ENCODE measurements around the gene PLPP4. TPM values are rescaled to one million over a fixed set of nuclear protein-coding genes. Genes with fewer than 3 reads are reported as not detected.

The PLPP4 gene
- total and polyA plus RNA-seq, 2 of the 13 experiments (the other 11 are each of a cell fraction or from before 2014, with no cell fraction given): not detected

DNA sequence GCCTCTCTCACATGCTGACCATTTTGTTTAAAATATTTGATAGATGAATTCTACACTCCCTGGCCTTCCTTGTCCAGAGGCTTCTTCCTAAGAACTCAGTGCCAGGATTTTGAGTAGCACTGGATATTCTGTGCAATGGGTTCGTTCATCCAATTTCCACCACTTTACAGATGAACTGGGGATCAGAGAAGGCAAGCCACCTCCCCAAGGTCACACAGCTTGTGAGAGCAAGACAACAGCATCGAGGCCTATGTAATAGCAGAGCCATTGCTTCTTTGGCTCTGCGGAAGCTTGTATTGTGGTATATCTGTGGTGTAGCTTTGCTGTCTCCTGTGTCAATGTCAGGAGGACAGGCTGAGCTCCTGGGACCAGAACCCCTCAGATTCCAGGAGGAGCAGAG lies 140.9 kb downstream of the PLPP4 start:
- CTCF ChIA-PET (ENCODE audit: low intra/inter-chr PET ratio, low total read pairs): no interaction called here
- H2AFZ ChIP-seq (ENCODE audit: low read length): no peak overlapping the region
- no peaks in the 10 kb centered on the region for H3K79me2 ChIP-seq (ENCODE audit: insufficient read depth, low read length)
- BruUV-seq (replicated peaks): no TSS peak
- FAIRE-seq (no peak), DNase-seq (ENCODE audit: low spot score) (no peak), ATAC-seq (no peak)
- WGBS (ENCODE audit: low lambda C conversion rate): 33% methylated on average over 3 of the region's 3 CpGs
- no peaks in the 10 kb centered on the region for H4K20me1 ChIP-seq (ENCODE audit: insufficient read depth, low read length)
- H3K27ac ChIP-seq (ENCODE audit: extremely low read length, insufficient read depth, low read length): no peak overlapping the region
- H3K4me2 ChIP-seq (ENCODE audit: low read depth, low read length): no peak overlapping the region
- no peak overlapping the region for H3K9ac ChIP-seq (ENCODE audit: insufficient read depth, low read depth, low read length)
- no peak overlapping the region for H3K4me3 ChIP-seq (replicated peaks in 1 of 3; ENCODE audit: insufficient read depth in 1 of 3, low read depth in 2 of 3, low read length in 3 of 3)
- no peaks in the 10 kb centered on the region for H3K36me3 ChIP-seq (replicated peaks in 1 of 2; ENCODE audit: control insufficient read depth in 1 of 2, insufficient read depth in 2 of 2, low read length in 2 of 2)
- in situ Hi-C loops (cut with HindIII; ENCODE audit: extremely low pct_ligation_motif_present, low pct_unique_long_range_greater_than_20kb): no loop called here
- TF ChIP-seq ZNF768 (CRISPR knock-in tag; IDR thresholded peaks at IDR 0.05): peak; percentile 49; the same call in 1 of the 2 replicates
- no peak for TF ChIP-seq ETV5 (CRISPR knock-in tag; IDR thresholded peaks at IDR 0.05; ENCODE audit: borderline replicate concordance)
- H3K27me3 ChIP-seq (ENCODE audit: control insufficient read depth in 1 of 2, insufficient read depth in 2 of 2, low read length in 2 of 2): peaks cover 2 to 3% of the 10 kb centered on the region in 2 experiments; a peak in 2 of 5 replicates
- intact Hi-C loops (cut with micrococcal nuclease; ENCODE audit: unreplicated experiment): no loop called here
- H3K4me1 ChIP-seq (ENCODE audit: insufficient read depth, low read length): no peaks in the 10 kb centered on the region
- POLR2A ChIA-PET: no interaction called here
- peaks cover 2% of the 10 kb centered on the region for H3K9me3 ChIP-seq (ENCODE audit: low read length)

DNA sequence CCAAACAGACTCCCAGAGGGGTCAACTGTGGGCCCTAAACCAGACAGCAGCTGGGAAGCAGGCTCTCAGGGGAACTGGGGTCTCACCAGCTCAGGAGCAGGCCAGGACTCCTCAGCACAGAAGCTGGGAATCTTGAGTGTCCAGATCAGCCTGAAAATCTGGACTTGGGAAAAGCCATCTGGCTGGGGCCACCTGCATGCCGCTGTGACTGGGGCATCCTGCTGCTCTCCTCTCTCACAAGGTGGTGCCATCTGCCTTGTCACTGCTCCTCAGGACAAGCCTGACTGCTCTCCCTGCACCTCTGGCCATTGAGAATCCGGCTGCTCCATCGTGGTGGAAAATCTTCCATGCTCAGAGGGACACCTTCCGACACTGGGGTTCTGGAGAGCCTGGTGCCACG lies 141.4 kb downstream of the PLPP4 start:
- Histone ChIP-seq H2AFZ (ENCODE audit: low read length) (no peak overlapping the region), H3K79me2 (ENCODE audit: insufficient read depth, low read length) (no peaks in the 10 kb centered on the region), H3K9me3 (ENCODE audit: low read length) (peaks cover 7% of the 10 kb centered on the region), H3K27me3 (ENCODE audit: control insufficient read depth in 1 of 2, insufficient read depth in 2 of 2, low read length in 2 of 2) (peaks cover 2 to 3% of the 10 kb centered on the region in 2 experiments; a peak in 3 of 5 replicates), H3K4me1 (ENCODE audit: insufficient read depth, low read length) (no peaks in the 10 kb centered on the region), H3K4me2 (ENCODE audit: low read depth, low read length) (no peak overlapping the region), H3K9ac (ENCODE audit: insufficient read depth, low read depth, low read length) (no peak overlapping the region), H3K27ac (ENCODE audit: extremely low read length, insufficient read depth, low read length) (no peak overlapping the region), H3K4me3 (replicated peaks in 1 of 3; ENCODE audit: insufficient read depth in 1 of 3, low read depth in 2 of 3, low read length in 3 of 3) (no peak overlapping the region), H3K36me3 (replicated peaks in 1 of 2; ENCODE audit: control insufficient read depth in 1 of 2, insufficient read depth in 2 of 2, low read length in 2 of 2) (no peaks in the 10 kb centered on the region), H4K20me1 (ENCODE audit: insufficient read depth, low read length) (no peaks in the 10 kb centered on the region)
- FAIRE-seq: no peak
- ChIA-PET POLR2A (no interaction called here), CTCF (ENCODE audit: low intra/inter-chr PET ratio, low total read pairs) (no interaction called here)
- in situ Hi-C loops (cut with HindIII; ENCODE audit: extremely low pct_ligation_motif_present, low pct_unique_long_range_greater_than_20kb) (no loop called here), intact Hi-C loops (cut with micrococcal nuclease; ENCODE audit: unreplicated experiment) (no loop called here)
- peak; percentile 30; the same call in 1 of the 3 replicates for ATAC-seq
- BruUV-seq (replicated peaks): no TSS peak
- WGBS (ENCODE audit: low lambda C conversion rate): 10% methylated on average over 4 of the region's 5 CpGs
- TF ChIP-seq, protein P1, sequence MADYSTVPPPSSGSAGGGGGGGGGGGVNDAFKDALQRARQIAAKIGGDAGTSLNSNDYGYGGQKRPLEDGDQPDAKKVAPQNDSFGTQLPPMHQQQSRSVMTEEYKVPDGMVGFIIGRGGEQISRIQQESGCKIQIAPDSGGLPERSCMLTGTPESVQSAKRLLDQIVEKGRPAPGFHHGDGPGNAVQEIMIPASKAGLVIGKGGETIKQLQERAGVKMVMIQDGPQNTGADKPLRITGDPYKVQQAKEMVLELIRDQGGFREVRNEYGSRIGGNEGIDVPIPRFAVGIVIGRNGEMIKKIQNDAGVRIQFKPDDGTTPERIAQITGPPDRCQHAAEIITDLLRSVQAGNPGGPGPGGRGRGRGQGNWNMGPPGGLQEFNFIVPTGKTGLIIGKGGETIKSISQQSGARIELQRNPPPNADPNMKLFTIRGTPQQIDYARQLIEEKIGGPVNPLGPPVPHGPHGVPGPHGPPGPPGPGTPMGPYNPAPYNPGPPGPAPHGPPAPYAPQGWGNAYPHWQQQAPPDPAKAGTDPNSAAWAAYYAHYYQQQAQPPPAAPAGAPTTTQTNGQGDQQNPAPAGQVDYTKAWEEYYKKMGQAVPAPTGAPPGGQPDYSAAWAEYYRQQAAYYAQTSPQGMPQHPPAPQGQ (CRISPR knock-in tag; IDR thresholded peaks at IDR 0.05; ENCODE audit: borderline replicate concordance): no peak
- TF ChIP-seq, protein P2, sequence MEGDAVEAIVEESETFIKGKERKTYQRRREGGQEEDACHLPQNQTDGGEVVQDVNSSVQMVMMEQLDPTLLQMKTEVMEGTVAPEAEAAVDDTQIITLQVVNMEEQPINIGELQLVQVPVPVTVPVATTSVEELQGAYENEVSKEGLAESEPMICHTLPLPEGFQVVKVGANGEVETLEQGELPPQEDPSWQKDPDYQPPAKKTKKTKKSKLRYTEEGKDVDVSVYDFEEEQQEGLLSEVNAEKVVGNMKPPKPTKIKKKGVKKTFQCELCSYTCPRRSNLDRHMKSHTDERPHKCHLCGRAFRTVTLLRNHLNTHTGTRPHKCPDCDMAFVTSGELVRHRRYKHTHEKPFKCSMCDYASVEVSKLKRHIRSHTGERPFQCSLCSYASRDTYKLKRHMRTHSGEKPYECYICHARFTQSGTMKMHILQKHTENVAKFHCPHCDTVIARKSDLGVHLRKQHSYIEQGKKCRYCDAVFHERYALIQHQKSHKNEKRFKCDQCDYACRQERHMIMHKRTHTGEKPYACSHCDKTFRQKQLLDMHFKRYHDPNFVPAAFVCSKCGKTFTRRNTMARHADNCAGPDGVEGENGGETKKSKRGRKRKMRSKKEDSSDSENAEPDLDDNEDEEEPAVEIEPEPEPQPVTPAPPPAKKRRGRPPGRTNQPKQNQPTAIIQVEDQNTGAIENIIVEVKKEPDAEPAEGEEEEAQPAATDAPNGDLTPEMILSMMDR (CRISPR knock-in tag; IDR thresholded peaks at IDR 0.05): peak; percentile 31; the same call in 1 of the 2 replicates
- DNase-seq (ENCODE audit: low spot score): no peak

Measured in HepG2 (cell line).